ENCODE results near the gene EEFSEC.

The EEFSEC gene

GRCh38 chr3:128402998-128403397, 249.7 kb downstream of the EEFSEC start:
- no peak for DNase-seq

GRCh38 chr3:128404276-128405068, 251.2 kb downstream of the EEFSEC start:
- no peak for DNase-seq

DNA sequence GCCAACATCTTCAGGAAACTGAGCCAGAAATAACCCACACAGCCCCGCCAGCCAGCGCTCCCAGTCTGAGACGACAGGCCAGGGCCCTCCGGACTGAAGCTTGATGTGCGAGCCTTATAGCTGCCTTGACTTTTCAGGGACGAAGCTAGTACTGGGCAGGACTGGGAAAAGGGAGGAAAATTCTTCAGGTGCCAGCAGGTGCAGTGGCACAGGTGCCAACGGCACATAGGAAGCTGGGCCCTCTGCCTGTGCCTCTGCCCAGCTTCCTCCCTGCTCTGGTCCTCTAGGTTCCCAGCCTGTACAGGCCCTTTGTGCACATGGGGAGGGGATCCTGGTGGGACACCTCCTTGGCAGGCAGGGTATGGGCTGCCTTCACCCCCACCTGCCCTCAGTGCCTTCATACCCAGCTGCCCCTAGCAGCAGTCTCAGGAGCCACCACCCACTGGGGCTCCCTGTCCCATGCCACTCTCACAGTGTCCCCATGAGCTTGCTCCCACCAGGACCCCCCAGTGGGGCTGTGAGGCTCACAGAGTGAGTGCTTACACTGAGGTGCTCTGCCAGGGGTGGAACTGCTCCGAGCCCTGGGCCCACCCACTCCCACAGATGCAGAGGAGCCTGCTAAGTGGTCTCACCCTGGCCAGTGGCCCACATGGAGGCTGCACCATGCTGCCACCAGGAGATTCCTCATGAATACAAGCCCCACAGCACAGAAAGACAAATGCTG, 252.4 kb downstream of the EEFSEC start:
- no peak for DNase-seq

GRCh38 chr3:128407247-128407646, 254.0 kb downstream of the EEFSEC start:
- DNase-seq, result no peak

DNA sequence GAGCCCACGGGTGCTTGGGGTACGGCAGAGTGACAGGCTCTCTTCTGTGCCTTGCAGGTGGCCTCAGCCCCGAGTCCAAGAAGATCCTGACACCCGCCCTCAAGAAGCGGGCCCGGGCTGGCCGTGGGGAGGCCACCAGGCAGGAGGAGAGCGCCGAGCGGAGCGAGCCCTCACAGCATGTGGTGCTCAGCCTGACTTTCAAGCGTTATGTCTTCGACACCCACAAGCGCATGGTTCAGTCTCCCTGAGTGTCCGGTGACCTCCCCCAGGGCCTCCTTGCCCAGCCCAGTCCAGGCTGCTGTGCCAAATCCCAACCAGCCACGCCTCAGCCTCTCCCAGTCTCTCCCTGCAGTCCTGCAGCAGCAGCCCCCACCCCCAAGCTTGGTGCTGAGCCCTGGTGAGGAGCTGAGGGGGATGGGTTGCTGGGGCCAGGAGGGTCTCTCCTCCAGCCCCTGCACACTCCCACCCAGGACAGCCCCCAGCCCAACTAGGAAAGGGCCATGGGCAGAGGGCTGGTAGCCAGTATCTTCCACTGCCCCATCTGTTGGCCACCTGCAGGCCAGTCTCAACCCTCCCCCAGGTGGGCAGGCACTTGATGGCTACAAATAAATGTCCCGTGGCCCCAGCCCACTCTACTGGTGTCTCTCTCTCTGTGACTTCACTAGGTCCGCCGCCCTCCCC, 254.9 kb downstream of the EEFSEC start:
- DNase-seq, result no peak

- DNase-seq, result no peak
These were observed 255.7 kb downstream of the EEFSEC start for GRCh38 chr3:128408693-128409623.

DNA sequence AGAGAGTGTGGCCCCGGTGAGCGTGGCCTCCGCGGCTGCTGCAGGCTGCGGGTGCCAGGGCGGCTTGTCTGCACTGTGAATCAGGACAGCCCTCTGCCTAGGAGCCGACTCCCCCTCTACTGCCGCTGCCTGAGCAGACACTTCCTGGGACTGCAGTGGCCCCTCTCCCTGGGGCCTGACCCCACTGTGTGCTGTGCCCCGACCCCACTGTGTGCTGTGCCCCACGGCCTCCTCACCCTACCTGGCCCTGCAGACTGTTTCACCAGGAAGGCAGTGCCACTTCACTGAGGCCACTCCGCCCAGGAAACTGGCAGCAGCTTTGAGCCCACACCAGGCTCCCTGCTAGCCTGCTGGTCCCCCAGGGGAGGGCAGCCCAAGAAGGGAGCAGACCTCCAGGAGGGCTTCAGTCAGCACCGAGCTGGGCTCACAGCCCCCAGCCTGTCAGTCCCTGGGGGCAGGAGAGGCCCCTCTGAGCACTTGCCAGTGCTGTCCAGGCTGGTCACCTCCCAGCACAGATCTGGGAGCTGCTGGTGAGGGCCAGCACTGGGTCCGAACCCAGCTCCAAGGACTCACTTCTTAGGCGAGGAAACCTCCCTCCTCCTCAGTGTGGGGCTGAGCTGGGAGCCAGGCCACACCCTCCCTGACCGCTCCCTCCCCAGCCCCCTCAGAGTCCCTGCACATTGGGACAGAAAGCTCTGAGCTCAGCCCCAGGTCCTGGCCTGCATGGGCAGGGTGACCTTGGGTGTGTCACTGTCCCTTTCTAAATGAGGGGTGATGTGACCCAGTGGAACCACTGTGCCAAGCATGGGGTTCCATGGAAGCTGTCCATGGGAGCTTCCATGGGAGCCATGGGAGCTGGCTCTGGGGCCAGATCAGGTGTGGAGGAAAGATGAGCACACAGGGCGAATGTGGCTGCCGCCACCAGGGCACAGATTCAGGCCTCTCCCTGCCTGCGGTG, 256.6 kb downstream of the EEFSEC start:
- DNase-seq, result no peak

DNA sequence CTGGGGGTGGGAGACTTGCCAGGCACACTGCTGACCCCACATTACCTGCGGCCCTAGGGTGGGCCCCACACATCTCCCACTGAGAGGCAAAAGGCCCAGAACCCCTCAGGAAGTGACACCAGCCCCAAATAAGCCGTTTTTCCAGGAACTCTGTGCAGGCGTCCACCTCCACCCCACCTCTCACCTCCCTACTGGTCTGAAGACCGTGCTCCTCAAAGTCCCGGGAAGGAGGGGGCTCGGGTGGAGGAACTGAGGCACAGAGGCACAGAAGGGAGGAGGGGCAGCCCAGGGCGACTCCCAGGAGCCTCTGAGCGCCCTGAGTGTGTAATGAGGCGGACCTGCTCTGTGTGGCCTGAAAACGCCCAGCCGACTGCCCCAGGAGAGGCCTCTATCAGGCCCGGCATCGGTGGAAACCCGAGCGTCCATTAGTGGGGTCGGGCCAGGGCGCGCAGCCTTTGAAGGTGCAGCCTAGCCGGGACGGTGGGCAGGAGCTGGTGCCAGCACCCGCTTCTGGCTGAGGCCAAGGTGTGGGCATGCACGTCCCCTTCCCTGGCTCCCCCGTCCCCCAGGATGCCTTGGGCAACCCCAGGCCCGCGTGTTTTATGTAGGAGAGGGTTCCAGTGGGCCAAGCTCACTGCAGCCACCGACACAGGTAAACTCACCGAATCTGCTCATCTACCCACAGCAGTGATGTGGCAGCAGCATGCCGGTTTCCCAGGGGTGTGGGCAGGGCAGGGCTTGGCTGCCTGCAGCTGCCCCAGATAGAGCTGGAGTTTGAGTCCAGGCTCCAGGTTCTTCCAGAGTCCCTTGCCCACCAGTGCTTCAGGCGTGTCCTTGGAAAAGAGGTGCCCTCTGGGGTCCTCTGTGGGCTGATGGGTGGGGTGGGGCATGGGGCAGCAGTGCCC, 257.6 kb downstream of the EEFSEC start:
- no peak for DNase-seq

- DNase-seq, result no peak
These were observed 258.3 kb downstream of the EEFSEC start for GRCh38 chr3:128411574-128412064.

DNA sequence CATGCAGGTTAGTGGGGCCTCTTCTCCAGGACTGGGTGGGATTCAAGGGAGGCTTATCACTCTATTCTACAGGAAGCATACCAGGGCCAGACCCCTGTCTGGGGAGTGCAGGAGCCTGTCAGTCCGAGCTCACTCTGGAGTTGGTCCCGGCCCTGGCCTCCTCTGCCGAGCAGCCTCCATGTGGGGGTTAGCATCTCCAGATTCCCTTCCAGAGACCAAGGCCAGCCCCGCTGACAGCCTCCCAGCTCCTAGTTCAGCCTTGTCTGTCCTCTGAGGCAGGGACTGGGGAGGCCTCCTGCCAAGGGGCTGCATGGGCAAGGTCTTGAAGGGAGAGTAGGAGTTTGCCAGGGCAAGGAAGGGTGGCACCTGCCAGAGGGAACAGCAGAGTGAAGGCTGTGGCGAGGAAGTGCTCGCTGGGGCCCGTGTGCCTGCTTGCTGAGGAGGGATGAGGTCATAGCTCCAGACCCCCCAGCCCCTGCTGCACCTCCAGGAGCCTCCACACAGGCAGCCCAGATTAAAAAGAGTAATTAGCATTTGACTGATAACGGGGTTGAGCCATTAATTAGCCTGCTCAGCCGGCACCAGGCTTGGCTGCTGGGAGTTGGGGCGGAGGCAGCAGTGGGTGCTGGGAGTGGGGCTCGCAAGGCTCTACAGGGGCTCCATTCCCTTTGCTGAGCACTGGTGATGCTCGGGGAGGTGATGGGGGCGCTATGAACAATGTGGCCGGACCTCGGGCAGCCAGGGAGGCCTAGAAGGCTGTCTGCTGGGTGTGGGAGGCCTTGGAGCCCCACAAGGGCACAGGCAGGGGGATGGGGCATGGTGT, 259.1 kb downstream of the EEFSEC start:
- no peak for DNase-seq

- no peak for DNase-seq
These were observed 259.7 kb downstream of the EEFSEC start for GRCh38 chr3:128413003-128413370.

- no peak for DNase-seq
These were observed 260.3 kb downstream of the EEFSEC start for GRCh38 chr3:128413413-128414205.

GRCh38 chr3:128415200-128415772, 262.0 kb downstream of the EEFSEC start:
- DNase-seq, result no peak

DNA sequence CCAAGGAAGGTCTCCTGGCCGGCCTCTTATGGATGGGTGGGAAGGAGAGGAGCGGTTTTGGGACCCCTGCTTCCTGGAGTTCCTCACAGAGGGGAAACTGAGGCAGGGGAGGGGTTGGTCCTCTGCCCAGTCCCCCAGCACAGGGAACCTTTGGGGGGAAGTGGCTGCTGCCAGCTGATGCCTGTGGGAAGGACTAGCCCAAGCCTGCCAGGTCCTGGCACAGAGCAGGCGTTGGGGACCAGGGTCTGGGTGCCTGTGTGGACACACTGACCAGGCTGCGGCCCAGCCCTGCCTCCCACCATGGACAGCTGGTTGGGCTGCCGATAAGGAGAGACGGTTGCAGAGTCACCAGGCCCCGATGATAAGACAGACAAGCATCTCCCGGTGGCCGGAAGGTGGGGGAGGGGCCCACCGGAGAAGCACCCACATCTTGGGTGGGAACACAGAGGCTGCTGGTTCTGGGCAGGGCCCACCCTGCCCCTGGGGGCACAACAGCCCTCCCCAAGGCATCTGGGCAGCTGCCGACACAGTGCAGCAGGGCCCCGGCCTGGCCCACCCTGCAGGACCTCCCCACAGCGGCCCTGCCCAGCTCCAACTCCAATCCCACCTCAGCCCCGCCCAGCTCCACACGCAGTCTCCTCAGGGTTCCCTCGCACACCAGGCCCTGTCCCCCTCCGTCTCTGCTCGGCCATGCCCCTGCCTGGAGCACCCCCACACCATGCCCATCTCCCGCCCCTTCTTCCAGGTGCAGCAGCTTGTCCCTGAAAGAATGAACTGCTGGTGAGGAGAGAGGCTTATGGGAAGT, 262.7 kb downstream of the EEFSEC start:
- DNase-seq, result no peak

GRCh38 chr3:128416578-128417211, 263.4 kb downstream of the EEFSEC start:
- DNase-seq, result no peak

- DNase-seq, result no peak
These were observed 265.6 kb downstream of the EEFSEC start for GRCh38 chr3:128418900-128419299.

DNA sequence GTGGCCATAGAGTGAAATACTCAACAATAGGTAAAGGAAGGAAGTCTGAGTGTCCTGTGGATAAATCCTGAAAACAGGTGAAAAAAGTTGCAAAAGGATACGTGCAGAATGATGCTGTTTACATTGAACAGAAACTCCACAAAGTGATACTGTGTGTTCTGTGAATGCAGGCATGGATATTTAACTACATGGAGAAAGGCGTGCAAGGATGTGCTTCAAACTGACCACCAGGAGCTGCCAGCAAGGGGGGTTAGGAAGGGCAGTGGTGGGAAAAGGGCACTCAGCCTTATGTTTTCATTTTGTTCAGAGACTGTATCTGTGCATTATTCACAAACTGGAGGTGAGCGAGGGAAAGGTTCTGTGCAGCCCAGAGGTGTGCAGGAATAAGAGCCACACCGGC, 266.0 kb downstream of the EEFSEC start:
- no peak for DNase-seq

All from left hindlimb (tissue), 1 donor.